Fibroblast of the aortic adventitia (primary cell): ENCODE measurements around the gene NOG. TPM values are rescaled to one million over a fixed set of nuclear protein-coding genes. Genes with fewer than 3 reads are reported as not detected.

Experiments used
- DNase-seq: peaks from one replicate; pipeline ENCODE4 v3.0.0-alpha.2; 2010; ENCODE audit warnings: low read depth
- H3K4me3 ChIP-seq: 2 replicates; pipeline ENCODE4 v1.5.1; 2011; ENCODE audit warnings: low read depth, mild to moderate bottlenecking, control low read depth, low read length, moderate library complexity
- total RNA-seq: library from RNA; depleted of rRNA; stranded (reverse); fragments of >200 nt; gene quantifications from 2 replicates; pipeline ENCODE4 v1.2.3, GENCODE V29; 2012; ENCODE audit warnings: low replicate concordance
- TF ChIP-seq, protein P1 (sequence below): IDR thresholded peaks from 2 replicates; pipeline ENCODE4 v1.5.1; 2011; ENCODE audit warnings: mild to moderate bottlenecking, low read length, control low read depth, inconsistent platforms; ENCODE audit not compliant: insufficient read depth

Gene NOG
- total RNA-seq, 1 donor = not detected

- TF ChIP-seq, protein P1, sequence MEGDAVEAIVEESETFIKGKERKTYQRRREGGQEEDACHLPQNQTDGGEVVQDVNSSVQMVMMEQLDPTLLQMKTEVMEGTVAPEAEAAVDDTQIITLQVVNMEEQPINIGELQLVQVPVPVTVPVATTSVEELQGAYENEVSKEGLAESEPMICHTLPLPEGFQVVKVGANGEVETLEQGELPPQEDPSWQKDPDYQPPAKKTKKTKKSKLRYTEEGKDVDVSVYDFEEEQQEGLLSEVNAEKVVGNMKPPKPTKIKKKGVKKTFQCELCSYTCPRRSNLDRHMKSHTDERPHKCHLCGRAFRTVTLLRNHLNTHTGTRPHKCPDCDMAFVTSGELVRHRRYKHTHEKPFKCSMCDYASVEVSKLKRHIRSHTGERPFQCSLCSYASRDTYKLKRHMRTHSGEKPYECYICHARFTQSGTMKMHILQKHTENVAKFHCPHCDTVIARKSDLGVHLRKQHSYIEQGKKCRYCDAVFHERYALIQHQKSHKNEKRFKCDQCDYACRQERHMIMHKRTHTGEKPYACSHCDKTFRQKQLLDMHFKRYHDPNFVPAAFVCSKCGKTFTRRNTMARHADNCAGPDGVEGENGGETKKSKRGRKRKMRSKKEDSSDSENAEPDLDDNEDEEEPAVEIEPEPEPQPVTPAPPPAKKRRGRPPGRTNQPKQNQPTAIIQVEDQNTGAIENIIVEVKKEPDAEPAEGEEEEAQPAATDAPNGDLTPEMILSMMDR = no peak
- no peak overlapping the region for H3K4me3 ChIP-seq
- no peak for DNase-seq
Observed at GRCh38 chr17:56630202-56630601, 36.7 kb downstream of the NOG start.

GRCh38 chr17:56633681-56634080 is 40.2 kb downstream of the NOG start:
- TF ChIP-seq, protein P1 = no peak
- H3K4me3 ChIP-seq = no peak overlapping the region
- no peak for DNase-seq

GRCh38 chr17:56635641-56636040 is 42.1 kb downstream of the NOG start:
- no peak for DNase-seq
- TF ChIP-seq, protein P1 = no peak
- H3K4me3 ChIP-seq = no peak overlapping the region

GRCh38 chr17:56636265-56636664 is 42.8 kb downstream of the NOG start:
- TF ChIP-seq, protein P1 = no peak
- no peak for DNase-seq
- H3K4me3 ChIP-seq = no peak overlapping the region

- TF ChIP-seq, protein P1 = no peak
- H3K4me3 ChIP-seq = no peak overlapping the region
- DNase-seq = no peak
Observed at GRCh38 chr17:56637254-56637653, 43.8 kb downstream of the NOG start.

DNA sequence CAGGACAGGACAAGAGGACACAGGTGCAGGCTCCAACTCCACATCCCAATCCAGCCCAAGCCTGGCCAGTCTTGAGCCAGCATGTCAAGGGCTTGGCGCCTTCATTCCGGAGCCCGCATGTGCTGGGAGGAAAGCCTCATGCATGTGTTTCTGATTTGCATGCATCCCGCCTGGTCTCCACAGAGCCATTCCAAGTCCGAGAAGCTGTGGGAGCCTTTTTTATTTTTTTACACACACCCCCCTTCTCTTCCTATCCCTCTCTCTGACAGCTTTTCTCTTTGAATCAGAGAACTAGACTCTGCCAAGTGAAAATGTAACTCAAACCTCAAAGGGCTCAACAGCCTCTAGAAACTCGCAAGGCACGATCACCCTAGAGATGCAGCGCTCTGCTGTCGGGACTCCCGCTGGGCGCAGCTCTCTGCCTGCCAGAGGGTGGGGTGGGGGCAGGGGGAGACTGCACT is 45.1 kb downstream of the NOG start:
- H3K4me3 ChIP-seq = no peak overlapping the region
- DNase-seq = no peak
- TF ChIP-seq, protein P1 = no peak

GRCh38 chr17:56639517-56639916 is 46.0 kb downstream of the NOG start:
- TF ChIP-seq, protein P1 = no peak
- DNase-seq = no peak
- H3K4me3 ChIP-seq = no peak overlapping the region
